ENCODE measurements around the gene RPL7L1. TPM values are rescaled to one million over a fixed set of nuclear protein-coding genes. Genes with fewer than 3 reads are reported as not detected.

The RPL7L1 gene
- total RNA-seq = 10 to 100 TPM; 69.5 to 70.8 TPM

DNA sequence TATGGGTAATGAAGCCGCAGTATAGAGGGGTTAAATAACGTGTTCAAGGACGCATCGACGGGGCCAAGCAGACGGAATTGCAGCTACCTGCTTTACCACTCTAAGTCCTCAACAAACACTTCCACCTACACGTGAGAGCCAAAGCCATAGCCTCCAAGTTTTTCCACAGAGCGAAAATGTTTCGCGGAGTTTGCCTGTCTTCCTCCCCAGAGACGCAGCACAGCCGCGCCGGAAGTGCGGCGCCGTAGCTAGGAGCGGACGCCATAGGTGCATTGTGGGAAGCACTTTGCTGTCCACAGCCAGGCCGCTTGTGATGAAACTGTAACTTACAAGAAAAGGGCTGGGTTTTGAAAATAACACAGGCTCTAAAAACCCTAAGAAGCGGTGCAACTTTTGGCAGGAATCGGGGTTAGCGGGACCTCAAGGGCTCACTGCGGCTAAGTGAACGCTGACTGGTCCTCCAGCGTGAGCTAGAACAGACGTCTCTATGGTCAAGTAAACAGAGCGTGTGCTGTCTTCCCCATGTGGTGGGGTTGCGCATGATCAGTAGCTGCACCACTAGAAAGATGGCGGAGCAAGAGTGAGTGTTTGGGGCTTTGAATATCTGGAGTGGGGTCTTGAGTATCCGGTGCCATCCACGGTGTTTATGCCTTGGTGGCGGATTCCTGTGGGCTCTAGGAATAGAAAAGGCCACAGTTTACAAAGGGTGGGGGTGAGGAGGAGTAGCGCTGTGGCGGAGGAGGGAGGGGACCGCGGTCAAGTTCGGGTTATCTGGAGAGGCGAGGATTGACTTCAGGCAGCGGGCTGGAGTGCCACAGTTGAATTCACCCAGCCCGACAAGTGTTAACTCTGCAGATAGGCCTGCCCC, at the start of gene RPL7L1:
RPL7L1 (plus strand) TSS at position 245 of the 868 bp plus-strand sequence; CDS start at position 540, 295 bp downstream.

GRCh38 chr6:42915732-42916131, 36.3 kb downstream of the RPL7L1 start, which contains the start of gene PTCRA:
PTCRA (plus strand) TSS chr6:42916053; CDS start chr6:42916070, 17 bp downstream.

DNA sequence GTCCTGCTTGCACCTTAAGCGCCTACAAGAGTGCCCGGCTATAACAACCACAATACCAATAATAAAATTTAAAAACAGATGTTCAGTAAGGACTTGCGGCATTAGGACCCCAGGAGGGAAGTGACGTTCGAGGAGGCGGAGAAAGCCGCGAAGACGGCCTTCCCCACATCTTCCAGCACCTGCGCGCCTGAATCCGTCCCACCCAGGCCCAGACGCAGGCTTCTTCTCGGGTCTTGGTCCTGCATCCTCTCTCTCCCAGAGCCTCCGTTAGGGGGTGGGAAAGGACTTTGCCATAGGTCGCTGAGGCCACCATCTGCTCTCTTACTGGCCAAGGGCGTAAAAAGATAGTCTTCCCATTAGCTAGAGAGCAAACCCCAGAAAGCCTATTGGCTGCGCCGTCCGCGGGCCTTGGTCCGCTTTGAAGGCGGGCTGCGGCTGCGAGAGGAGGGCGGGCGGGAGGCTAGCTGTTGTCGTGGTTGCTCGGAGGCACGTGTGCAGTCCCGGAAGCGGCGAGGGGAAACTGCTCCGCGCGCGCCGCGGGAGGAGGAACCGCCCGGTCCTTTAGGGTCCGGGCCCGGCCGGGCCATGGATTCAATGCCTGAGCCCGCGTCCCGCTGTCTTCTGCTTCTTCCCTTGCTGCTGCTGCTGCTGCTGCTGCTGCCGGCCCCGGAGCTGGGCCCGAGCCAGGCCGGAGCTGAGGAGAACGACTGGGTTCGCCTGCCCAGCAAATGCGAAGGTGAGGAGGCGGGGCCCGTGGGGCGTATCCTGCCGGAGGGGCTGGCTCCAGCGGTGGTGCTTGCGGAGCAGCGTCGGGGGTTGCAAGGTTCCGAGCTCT, 49.8 kb downstream of the RPL7L1 start, which contains the start of gene CNPY3:
CNPY3 (plus strand) TSS at position 495 of the 835 bp plus-strand sequence; CDS start at position 586, 91 bp downstream.

Other genes starting within 250 kb of the RPL7L1 start
- gene PRPH2, start 157.0 kb upstream of the RPL7L1 start, total RNA-seq = not detected
- 10 to 100 TPM; 35.4 to 35.5 TPM for gene TBCC, start 133.5 kb upstream of the RPL7L1 start, total RNA-seq
- 10 to 100 TPM; 25.4 TPM for gene BICRAL, start 97.6 kb upstream of the RPL7L1 start, total RNA-seq
- not detected for gene PTCRA, start 36.4 kb downstream of the RPL7L1 start, total RNA-seq
- gene CNPY3, start 49.9 kb downstream of the RPL7L1 start, total RNA-seq = 10 to 100 TPM; 70.2 to 72.1 TPM
- under 1 TPM; 0.45 to 0.94 TPM for gene GNMT, start 81.1 kb downstream of the RPL7L1 start, total RNA-seq
- 10 to 100 TPM; 27.1 to 28.3 TPM for gene PEX6, start 99.6 kb downstream of the RPL7L1 start, total RNA-seq
- 10 to 100 TPM; 44.2 to 47.4 TPM for gene PPP2R5D, start 105.0 kb downstream of the RPL7L1 start, total RNA-seq
- gene MEA1, start 134.3 kb downstream of the RPL7L1 start, total RNA-seq = 10 to 100 TPM; 52.3 to 58.6 TPM
- gene KLHDC3, start 134.6 kb downstream of the RPL7L1 start, total RNA-seq = 10 to 100 TPM; 64.1 to 65.1 TPM
- 10 to 100 TPM; 58.6 to 59.8 TPM for gene RRP36, start 142.0 kb downstream of the RPL7L1 start, total RNA-seq
- 10 to 100 TPM; 10.5 to 11.5 TPM for gene CUL7, start 174.2 kb downstream of the RPL7L1 start, total RNA-seq
- 10 to 100 TPM; 45.9 to 47.3 TPM for gene MRPL2, start 179.8 kb downstream of the RPL7L1 start, total RNA-seq
- 10 to 100 TPM; 18.0 to 24.6 TPM for gene KLC4, start 180.0 kb downstream of the RPL7L1 start, total RNA-seq
- gene PTK7, start 196.7 kb downstream of the RPL7L1 start, total RNA-seq = 1 to 10 TPM in 1 of 2 experiments, under 1 TPM in 1; 0.94 to 1.2 TPM